Omental fat pad (tissue), 4 donors: ENCODE measurements around the gene HOXD9. TPM values are rescaled to one million over a fixed set of nuclear protein-coding genes. Genes with fewer than 3 reads are reported as not detected.
A peak's percentile ranks its signal among the peaks of the same experiment; 100 is the strongest.

ENCODE experiments used
- ATAC-seq: fragments of 150-250 bp; one replicate; pipeline ENCODE4 v1.9.1; 2016; ENCODE audit warnings: mild to moderate bottlenecking, moderate library complexity; ENCODE audit not compliant: low FRiP score
- DNase-seq: peaks from one replicate; pipeline ENCODE4 v3.0.0-alpha.2; 2019; ENCODE audit warnings: low spot score
- CTCF ChIP-seq, 3 donors: fragments of 450-650 bp; IDR thresholded peaks; one replicate each; pipeline ENCODE4 v1.5.1; 2016 to 2017; ENCODE audit warnings: antibody characterized with exemption in 3 of 3, mild to moderate bottlenecking in 3 of 3, moderate library complexity in 2 of 3
- total RNA-seq, 4 donors: library from RNA; depleted of rRNA; stranded (reverse); fragments of >200 nt; gene quantifications; one replicate each; pipeline ENCODE4 v1.1.0, GENCODE V29; 2016

Gene HOXD9
- total RNA-seq, 4 donors from 2014 or later = 0.95 to 2.6 (median 1.7) TPM

GRCh38 chr2:176133389-176133788 is 10.9 kb downstream of the HOXD9 start:
- TF ChIP-seq CTCF (IDR thresholded peaks at IDR 0.05) = no peak
- DNase-seq (no peak), ATAC-seq (no peak)

GRCh38 chr2:176134035-176134434 is 11.5 kb downstream of the HOXD9 start:
- no peak for DNase-seq
- no peak for TF ChIP-seq CTCF (IDR thresholded peaks at IDR 0.05)
- no peak for ATAC-seq

- DNase-seq = no peak
Observed at GRCh38 chr2:176135035-176135440, 12.5 kb downstream of the HOXD9 start.

GRCh38 chr2:176136374-176137251 is 14.1 kb downstream of the HOXD9 start:
- DNase-seq (no peak), ATAC-seq (peak; percentile 49)
- TF ChIP-seq CTCF (IDR thresholded peaks at IDR 0.05) = no peak

More at GRCh38 chr2:176135035-176135440, 12.5 kb downstream of the HOXD9 start:
- no peak for TF ChIP-seq CTCF (IDR thresholded peaks at IDR 0.05)
- no peak for ATAC-seq

GRCh38 chr2:176137252-176137580 is 14.7 kb downstream of the HOXD9 start:
- no peak for TF ChIP-seq CTCF (IDR thresholded peaks at IDR 0.05)
- DNase-seq (no peak), ATAC-seq (no peak)

- ATAC-seq = no peak
- no peak for TF ChIP-seq CTCF (IDR thresholded peaks at IDR 0.05)
- DNase-seq = no peak
Observed at GRCh38 chr2:176137906-176138305, 15.4 kb downstream of the HOXD9 start.

- ATAC-seq (no peak), DNase-seq (no peak)
- TF ChIP-seq CTCF (IDR thresholded peaks at IDR 0.05) = no peak
Observed at GRCh38 chr2:176138526-176138922, 16.0 kb downstream of the HOXD9 start.
